HG03060 (cell line): ENCODE measurements around the gene PTPRK.

Source experiments
- ATAC-seq: cut with Tn5 transposase; IDR thresholded peaks from one replicate; pipeline ENCODE4 v1.9.1; 2021; ENCODE audit warnings: low read depth, moderate number of reproducible peaks; ENCODE audit not compliant: unreplicated experiment

PTPRK gene

DNA sequence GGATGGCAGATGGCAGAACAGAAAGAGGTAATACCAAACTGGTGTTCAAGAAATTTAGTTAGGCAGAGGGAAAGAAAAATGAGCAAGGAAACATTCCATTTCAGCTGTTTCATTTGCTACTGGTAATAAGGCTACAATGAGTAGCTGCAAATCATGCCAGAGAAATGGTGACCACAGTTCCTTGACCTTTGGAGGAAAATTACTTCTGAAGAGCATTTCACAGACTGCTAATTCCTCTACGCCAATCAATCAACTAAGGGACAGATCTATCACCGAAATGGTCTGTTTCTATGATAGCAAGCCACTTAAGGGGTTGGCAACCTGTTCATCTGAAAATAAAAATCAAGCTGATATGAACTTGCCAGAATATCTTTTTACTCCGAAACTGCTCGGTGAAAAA is 119.5 kb downstream of the PTPRK start:
- ATAC-seq: no peak

DNA sequence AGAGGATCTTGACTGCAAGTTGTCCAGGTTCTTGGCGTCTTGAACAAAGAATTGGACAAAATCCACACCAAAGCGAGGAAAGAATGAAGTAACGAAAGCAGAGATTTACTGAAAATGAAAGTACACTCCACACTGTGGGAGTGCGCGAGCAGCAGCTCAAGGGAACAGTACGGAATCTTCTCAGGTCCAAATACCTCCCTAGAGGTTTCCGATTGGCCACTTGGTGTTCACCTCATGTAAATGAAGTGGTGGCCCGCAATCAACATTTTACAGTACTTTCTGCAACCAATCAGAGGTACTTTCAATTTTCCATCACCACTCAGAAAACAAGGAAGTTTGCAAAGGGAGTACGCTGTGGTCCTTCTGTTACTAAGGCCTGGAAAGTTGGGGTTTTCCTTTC is 122.4 kb downstream of the PTPRK start:
- ATAC-seq: no peak

DNA sequence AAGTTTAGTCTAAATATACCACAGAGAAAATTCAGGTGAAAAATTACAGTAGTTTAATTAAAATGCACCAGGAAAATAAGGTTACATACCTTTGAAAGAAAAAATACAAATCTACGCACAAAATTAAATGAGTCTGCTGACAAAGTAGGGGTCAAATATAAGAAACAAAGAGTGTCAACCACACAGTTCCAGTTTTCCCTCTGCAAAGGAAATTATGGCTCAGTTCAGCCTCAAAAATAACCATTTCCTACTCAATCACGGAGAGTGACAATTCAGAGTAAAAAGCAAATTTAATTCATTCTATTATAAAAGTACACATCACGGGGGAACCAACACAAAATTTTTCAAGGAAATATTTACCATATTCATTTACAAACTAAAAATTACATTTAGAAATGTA is 124.8 kb downstream of the PTPRK start:
- ATAC-seq: no peak

DNA sequence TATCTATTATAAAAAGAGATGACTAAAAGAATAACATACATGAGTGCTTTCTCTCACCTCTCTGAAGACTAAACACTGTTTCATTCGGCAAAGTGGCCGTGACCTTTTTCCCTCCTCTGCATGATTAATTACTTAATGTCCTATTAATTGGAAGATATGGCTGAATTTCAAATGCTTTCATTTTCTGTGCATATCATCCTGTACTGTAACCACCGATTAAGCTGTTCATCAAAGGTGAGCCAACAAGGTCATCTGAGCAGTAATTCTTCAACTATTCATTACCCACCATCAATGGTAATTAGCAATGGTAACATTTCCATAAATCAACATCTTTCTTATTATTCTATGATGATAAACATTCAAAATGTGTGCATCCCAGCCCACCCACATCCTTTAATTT is 125.2 kb downstream of the PTPRK start:
- ATAC-seq: no peak

DNA sequence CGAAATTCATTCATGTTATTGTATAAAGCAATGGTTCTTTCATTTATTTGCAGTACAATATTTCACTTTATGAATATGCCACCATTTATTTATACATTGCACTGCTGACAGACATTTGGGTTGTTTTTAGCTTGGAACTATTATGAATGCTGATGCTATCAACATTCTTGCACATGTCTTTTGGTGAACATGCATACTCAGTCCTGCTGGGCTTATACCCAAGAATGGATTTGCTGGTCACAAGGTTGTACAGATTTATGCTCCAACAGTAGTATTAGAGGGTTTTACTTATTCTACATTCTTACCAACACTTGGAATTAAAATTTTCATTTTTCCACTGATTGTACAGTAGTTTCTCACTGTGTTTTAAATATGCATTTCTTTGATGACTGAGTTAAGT is 126.2 kb downstream of the PTPRK start:
- ATAC-seq: no peak

DNA sequence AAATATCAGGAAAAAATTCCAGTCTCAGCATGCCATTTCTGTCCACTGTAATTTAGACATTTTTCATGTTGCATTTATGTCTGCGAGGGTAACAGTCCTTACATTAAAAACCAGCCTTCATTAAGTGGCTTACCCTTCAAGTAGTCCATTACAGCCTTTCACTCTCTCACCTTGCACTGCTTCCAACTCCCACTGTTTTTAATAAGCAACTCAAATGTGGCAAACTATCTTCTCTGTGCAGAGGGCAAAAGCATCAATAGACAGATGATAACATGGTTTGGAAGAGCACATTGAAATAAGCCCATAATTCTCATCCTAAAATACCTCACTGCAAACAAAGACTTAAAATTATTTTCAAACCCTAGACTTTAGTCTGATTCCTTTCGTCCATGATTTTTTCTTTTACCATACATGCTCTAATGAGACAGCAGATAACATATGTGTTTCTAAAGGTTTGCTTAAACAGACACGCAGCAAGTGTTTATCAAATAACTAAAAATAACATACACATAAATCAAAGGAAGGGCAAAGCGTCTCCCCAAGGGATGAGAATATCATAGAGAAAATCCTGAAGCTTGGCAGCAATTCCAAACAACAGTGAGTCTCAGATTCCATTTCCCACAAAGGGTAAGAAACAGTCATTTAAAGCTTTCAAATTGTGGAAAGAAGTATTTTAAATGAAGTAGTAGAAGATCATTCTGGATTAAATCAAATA is 130.4 kb downstream of the PTPRK start:
- no peak for ATAC-seq

DNA sequence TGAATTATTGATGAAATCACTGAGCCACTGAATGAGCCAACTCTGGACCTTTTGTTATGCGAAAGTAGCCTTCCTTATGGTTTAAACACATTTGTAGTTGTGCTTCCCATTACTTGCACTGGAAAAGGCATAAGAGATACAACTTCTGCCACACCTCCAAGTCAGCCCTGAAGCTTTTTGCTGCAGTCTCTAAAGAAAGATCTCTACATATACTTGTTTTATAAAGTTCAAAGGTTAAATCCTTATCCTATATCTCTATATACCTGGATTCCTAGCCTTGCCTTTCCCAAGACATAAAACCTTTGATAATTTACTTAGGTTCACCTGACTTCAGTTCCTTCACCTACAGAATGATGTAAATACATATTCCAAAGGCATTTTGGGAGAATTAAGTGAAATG is 132.0 kb downstream of the PTPRK start:
- ATAC-seq: no peak

DNA sequence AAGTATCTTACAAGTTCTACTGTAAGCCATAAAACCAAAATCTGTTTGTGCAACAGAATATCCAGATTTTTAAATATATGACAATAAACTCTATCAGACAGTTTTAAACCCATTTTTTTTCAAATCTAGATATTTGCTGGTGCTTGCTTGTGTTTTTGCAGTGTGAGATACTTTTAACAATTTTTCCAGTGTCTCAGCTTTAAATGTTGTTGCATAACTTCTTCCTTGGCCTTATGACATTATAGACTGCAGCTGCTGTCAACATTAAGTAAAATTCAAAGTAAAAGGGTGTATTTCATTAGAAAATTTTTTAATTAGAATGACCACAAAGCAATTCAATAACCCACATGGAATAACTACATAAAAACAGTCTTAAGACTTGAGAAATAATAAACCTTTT is 139.5 kb downstream of the PTPRK start:
- no peak for ATAC-seq

DNA sequence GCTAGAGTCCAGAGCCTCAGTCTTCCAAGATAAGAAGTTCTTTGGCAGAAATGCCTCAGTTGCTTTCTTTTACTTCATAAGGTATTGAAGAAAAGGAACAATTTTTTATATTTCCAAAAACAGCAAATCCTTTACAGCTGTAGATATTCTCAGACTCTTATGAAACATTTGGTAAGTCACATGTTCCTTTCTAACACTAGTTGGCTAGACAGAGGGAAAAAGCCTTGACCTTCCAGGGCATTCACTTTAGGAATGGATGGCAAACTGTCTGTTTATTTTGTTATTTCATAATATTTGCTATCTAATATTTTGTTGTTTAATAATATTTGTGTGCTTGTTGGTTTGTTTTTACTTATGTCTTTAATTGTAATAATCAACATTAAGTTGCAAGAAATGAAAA is 140.8 kb downstream of the PTPRK start:
- ATAC-seq: no peak

DNA sequence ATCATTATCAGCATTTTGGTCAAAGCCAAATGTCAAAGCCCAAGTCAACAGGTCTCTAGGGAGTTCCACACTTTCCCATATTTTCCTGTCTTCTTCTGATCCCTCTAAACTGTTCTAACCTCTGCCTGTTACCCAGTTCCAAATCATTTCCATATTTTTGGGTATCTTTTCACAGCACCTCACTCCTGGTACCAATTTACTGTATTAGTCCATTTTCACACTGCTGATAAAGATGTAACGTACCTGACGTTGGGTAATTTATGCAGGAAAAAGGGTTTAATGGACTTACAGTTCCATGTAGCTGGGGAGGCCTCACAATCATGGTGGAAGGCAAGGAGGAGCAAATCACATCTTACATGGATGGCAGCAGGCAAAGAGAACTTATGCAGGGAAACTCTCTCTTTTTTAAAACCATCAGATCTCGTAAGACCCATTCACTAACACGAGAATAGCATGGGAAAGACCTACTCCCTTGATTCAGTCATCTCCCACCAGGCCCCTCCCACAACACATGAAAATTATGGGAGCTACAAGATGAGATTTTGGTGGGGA is 143.4 kb downstream of the PTPRK start:
- ATAC-seq: no peak

DNA sequence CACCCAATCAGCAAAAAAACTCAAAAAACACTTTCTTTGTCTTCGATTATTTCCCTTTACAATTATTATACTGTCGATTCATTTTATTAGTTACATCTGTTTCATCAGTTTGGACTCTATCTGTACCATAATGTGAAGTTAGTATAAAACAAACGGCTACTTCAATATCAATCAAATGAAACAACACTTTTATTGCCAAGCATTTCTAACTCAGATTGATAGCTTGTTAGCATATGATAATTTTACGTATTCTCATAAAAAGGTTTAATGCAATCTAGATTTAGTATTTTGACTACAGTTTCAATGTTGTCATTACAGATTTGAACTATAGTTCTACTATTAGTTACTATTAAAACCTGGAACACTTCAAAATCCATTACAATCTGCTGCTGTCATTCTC is 149.3 kb downstream of the PTPRK start:
- ATAC-seq: no peak

DNA sequence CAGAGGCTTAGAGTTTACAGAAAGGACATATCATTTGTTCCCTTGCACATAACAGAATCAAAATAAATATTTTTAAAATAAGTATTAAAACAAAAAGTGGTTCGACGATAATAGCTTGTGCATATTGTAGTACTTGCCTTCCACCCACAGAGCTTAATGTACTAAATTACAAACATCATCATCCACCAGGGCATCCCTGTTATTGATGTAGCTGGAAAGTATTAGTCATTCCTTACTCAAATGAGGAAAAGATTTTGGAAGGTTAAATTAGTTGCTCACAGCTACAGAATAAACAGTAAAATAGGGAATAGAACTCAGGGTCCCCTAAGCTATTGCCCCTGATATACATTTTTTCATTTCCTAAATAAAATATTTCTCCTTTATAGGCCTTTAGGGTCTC is 150.3 kb downstream of the PTPRK start:
- no peak for ATAC-seq

DNA sequence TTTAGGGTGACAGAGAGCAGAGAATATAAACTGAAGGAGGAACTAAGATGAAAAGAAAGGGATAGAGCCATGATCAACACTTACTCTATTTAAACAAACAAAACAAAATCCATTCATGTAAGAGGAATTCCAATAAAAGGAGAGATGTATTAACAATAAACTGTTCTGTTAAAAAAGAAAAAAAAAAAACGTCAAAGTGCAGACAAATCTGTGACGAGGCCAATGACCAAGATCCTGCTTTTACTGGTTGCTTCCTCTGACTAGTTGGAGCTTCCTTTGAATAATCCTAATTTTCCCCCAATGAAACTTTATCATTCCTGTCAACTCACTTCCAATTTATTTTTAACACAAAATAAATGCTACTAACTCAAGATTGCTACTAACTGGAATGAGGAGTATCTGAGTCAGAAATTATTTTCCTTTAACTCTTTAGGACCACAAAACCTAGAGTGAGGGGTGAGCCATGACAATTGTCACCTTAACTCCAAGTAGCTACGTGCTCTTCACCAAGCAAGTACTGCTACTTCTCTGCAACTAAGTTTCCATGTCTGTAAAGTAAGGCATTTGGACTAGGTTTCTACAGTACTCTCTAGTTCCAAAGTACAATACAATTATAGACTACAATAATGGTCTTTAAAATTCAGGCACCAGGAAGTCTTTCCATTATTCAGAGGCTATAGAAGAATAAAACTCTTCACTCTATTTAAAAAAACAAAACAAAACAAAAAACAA is 152.0 kb downstream of the PTPRK start:
- ATAC-seq: no peak

DNA sequence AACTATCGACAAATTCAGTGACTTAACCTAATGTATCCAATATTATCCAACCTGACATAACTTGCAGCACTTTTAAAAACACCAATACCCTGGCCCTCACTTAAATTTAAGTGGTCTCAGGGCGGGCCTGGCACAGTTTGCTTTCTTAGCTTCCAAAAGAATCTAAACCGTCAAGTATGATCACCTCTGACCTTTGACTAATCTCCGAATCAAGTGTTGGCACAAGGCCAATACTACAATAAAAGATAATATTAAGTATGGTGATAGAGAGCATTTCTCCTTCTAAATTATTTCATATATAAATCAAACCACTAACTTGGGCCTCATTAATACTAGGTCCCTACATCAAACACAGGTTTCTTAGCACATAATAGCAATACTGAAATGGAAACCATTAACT is 153.0 kb downstream of the PTPRK start:
- ATAC-seq: no peak

DNA sequence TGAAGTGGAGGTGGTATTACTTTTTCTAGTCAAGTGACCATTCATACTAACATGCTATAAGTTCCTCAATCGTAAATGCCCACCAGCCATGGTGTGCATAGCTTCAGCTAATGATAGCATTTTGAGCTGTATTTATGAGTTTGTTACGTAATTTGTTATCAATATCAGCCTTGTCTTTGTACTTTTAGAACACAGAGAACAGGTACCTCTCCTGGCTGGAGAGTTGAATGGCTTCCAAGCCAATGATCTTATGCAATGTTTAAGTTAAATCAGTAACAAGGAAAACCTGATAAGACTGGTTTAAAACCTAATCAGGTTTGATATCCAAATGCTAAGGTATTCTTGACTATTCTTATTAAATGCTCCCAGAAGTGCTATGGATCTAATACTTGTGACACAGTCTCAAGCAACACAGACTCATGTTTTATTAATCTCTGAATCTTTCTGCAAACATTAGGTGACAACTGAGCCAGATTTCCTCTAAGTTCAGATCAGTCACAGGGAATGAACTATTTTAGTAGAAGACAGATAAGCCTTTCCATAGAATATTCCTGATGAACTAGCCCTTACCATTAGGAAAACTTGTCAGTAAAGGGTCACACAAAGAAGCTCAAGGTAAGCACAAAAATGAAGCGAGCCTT is 154.8 kb downstream of the PTPRK start:
- no peak for ATAC-seq

DNA sequence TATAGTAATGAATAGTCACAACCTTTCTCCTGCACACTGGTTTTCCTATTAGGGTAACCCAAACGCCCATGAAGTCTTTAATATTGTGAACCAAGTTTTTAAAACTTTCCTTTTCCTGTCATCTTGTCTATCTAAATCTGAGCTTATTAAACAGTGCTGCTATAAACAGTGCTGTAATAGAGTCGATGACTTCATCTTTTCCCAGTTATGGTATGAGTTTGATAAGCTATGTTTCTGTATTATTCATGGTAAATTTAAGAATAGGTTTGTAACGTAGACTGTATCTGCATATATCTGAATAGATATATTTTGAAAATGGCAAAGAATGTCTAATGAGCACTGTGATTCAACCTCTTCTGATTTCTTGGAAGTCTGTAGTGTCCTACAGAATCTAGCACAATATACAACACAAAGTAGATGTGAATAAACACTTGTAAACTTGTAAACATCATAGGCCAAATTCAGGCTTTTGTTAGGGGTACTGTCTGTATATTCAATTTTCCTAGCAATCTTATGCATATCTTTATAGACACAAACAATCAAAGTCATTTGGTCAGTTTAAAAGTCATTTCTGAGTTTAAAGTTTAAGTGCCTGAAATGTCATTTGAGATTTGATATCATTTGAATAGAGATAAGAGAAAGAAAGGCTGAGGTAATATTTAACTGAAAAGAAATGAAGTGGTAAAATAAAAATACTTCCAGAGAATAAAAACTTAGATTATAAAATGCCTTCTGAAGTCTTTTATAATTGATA is 155.5 kb downstream of the PTPRK start:
- no peak for ATAC-seq

DNA sequence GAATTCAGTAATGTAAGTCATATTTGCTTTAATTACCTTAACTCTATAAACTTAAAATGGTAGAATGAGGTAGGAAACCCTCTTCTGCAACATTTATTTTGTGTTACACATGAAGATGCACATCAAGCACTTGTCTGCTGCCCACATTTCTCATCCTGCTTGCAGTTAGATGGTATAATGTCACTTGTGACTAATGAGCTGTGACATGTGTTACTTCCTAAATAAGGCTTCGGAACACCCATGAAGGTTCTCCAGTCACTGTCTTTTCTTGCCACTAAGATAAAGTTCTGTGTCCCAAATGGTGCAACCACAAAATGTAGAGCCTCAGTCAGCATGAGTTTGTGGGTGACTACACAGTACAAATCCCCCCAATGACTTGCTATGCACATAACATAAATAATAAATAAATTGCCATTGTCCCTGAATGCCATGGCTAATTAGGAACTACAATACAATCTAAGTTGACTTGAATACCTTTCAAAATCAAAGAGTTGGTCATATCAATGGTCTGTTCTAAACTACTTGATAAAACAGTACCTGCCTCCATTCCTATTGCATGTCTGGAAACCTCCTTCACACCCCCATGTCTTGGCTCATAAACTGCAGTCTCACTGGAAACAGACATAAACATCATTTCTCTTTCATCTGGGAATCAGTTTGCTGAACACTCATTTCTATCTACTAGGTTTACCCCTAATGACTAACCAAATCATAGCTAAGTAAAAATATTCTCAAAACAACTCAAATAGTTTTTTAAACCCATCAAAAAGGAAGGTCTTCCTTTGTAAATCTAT is 157.2 kb downstream of the PTPRK start:
- no peak for ATAC-seq

DNA sequence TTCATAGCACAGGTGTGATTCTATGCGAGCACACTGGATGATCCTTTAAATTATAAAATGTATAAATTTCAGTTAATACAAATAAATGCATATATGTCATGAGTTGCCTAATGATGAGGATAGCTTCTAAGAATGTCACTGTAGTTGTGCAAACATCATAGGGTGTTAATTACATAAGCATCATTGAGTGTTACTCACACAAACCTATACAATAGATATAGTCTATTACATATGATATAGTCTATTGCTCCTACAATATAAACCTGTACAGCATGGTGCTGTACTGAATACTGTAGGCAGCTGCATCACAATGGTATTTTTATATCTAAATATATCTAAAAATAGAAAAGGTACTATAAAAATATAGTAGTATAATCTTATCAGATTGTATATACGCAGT is 159.0 kb downstream of the PTPRK start:
- ATAC-seq: no peak

DNA sequence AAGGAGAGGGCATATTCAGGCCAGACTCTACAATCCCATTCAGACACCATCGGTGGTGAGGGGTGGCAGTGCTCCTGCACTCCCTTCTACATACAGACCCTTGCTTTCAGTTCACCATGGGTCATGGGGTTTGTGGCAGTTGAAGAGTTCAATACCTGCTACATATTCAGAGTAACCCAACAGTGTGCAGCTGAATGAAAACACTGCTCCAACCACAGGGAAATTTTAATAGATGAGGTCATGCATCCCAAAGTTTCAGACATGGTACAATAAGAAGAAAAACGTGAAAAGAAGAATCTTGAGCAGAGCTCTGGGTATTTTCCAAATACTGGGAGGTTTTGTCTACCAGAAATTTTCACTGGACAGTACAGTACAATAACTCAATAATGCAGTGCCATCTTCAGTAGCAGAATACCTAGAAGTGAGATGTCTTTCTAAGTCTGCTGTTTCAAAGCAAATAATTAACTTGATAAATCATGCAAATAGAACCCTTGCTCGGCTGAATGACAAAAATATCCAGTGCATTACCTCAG is 162.1 kb downstream of the PTPRK start:
- no peak for ATAC-seq
